ENCODE measurements around the gene ATG16L1.

Gene ATG16L1

GRCh38 chr2:233227346-233227978, 24.0 kb upstream of the ATG16L1 start:
- no peak for DNase-seq

GRCh38 chr2:233228376-233228775, 23.1 kb upstream of the ATG16L1 start:
- no peak for DNase-seq

- DNase-seq: no peak
Observed at GRCh38 chr2:233233618-233234230, 17.7 kb upstream of the ATG16L1 start.

- no peak for DNase-seq
Observed at GRCh38 chr2:233234264-233234663, 17.2 kb upstream of the ATG16L1 start.

- no peak for DNase-seq
Observed at GRCh38 chr2:233234996-233235395, 16.5 kb upstream of the ATG16L1 start.

GRCh38 chr2:233235977-233236376, 15.5 kb upstream of the ATG16L1 start:
- DNase-seq: no peak

GRCh38 chr2:233236820-233237589, 14.5 kb upstream of the ATG16L1 start:
- no peak for DNase-seq

- peak; percentile 35 for DNase-seq
Observed at GRCh38 chr2:233240897-233241296, 10.6 kb upstream of the ATG16L1 start.

GRCh38 chr2:233241803-233242202, 9.7 kb upstream of the ATG16L1 start:
- no peak for DNase-seq

GRCh38 chr2:233242231-233242927, 9.1 kb upstream of the ATG16L1 start:
- DNase-seq: no peak

GRCh38 chr2:233243348-233243747, 8.1 kb upstream of the ATG16L1 start:
- no peak for DNase-seq

- DNase-seq: no peak
Observed at GRCh38 chr2:233244818-233245217, 6.7 kb upstream of the ATG16L1 start.

- DNase-seq: no peak
Observed at GRCh38 chr2:233245406-233245805, 6.1 kb upstream of the ATG16L1 start.

- DNase-seq: no peak
Observed at GRCh38 chr2:233247116-233247515, 4.4 kb upstream of the ATG16L1 start.

- peak; percentile 52 for DNase-seq
Observed at GRCh38 chr2:233247744-233248143, 3.7 kb upstream of the ATG16L1 start.

- DNase-seq: no peak
Observed at GRCh38 chr2:233248999-233249398, 2.5 kb upstream of the ATG16L1 start.

GRCh38 chr2:233250568-233250967, 905 bp upstream of the ATG16L1 start:
- DNase-seq: no peak

- no peak for DNase-seq
Observed at GRCh38 chr2:233250985-233251305, 528 bp upstream of the ATG16L1 start.

GRCh38 chr2:233252227-233252626, 754 bp downstream of the ATG16L1 start:
- DNase-seq: no peak

- no peak for DNase-seq
Observed at GRCh38 chr2:233255151-233255550, 3.7 kb downstream of the ATG16L1 start.

GRCh38 chr2:233256048-233256447, 4.6 kb downstream of the ATG16L1 start:
- DNase-seq: no peak

- DNase-seq: no peak
Observed at GRCh38 chr2:233258211-233258610, 6.7 kb downstream of the ATG16L1 start.

GRCh38 chr2:233259730-233260129, 8.3 kb downstream of the ATG16L1 start:
- DNase-seq: no peak

GRCh38 chr2:233260661-233261060, 9.2 kb downstream of the ATG16L1 start:
- DNase-seq: no peak
